NT2/D1 (cell line): ENCODE measurements around the gene CDC42.

Experiments
- SUZ12 ChIP-seq: IDR thresholded peaks from 2 replicates; pipeline ENCODE4 v1.6.1; 2011; ENCODE audit not compliant: insufficient read length, insufficient read depth; ENCODE audit errors: extremely low read depth
- YY1 ChIP-seq: IDR thresholded peaks from 2 replicates; pipeline ENCODE4 v1.6.1; 2011; ENCODE audit not compliant: insufficient read length, insufficient read depth
- ZNF274 ChIP-seq: IDR thresholded peaks from 2 replicates; pipeline ENCODE4 v1.6.1; 2011; ENCODE audit warnings: mild to moderate bottlenecking, low read depth, low read length

DNA sequence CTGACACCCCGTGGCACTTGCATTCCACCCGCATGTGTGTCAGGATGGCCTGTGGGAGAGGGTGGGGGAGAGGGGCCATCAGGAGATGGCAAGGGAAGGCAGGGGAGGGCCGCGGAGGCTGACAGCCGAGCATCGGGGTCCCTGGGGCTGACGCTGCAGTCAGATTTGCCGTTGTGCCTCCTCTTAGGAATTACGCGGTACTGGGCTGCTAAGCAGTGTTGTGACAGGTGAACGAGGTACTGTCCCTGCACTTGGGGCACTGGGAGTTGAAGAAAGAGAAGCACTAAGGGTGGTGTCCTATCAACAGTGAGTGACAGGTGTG, 67.9 kb downstream of the CDC42 start:
- TF ChIP-seq ZNF274 (no peak), SUZ12 (no peak), YY1 (no peak)
